ENCODE data around the gene MRPL10.
"Not testable (repeated sequence)": the region's sequence is repeated elsewhere in the genome, so short reads cannot be mapped to it uniquely, and the experiment has no call there.

MRPL10 gene

GRCh38 chr17:47789611-47790561 is 41.5 kb downstream of the MRPL10 start:
- DNase-seq, result peak; percentile 47

GRCh38 chr17:47785538-47786123 is 45.7 kb downstream of the MRPL10 start:
- DNase-seq, result no peak

DNA sequence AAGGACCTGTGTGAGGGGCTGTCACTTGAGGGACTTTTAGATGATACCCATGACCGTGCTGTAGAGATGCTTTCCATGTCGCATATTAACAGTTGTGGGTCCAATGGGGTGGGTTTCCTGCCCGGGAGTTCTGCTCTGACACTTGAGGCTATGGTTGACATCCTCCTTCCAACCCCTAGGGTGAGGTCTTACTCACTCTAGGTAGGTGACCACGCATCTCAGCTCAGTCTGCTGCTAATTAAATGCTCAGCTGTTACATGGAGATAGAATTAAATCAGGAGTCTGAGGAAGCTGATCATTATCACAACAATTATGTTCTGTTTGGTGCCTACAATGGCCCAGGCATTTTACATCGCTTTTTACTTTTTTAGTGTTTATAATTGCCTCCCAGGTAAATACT is 49.9 kb downstream of the MRPL10 start:
- no peak for DNase-seq

- DNase-seq, result no peak
Measured at GRCh38 chr17:47778184-47778635, 53.1 kb downstream of the MRPL10 start.

GRCh38 chr17:47776330-47777197 is 54.8 kb downstream of the MRPL10 start:
- peak; percentile 45 for DNase-seq

- no peak for DNase-seq
Measured at GRCh38 chr17:47774987-47775580, 56.3 kb downstream of the MRPL10 start.

DNA sequence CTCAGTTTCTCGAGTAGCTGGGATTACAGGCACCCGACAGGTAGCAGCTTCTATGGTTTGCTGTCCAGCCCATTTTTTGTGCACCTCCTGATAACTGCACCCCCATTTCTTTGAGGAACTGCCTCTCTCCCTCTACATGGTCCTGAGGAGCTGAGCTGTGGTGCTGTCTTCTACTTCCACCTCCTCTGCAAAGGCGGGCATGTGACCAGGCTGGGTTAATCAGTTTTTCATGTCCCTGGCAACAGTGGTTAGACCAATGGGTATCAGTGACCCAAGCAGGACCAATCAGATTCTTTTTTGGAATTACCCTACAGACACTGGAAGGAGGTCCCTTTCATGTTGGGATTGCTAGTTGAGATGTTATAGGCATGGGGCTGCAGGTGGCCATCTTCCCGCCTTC is 57.0 kb downstream of the MRPL10 start:
- DNase-seq, result no peak

DNA sequence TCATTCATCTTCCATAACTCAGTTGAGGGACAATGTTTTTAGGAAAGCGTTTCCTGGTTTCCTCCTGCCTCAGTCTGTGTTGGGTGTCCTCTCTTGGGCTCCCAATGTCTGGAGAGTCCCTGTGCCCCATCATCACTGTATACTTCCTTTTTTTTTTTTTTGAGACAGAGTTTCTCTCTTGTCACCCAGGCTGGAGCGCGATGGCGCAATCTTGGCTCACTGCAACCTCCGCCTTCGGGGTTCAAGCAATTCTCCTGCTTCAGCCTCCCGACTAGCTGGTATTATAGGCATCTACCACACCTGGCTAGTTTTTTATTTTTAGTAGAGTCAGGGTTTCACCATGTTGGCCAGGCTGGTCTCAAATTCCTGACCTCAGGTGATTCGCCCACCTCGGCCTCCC is 57.7 kb downstream of the MRPL10 start:
- not testable (repeated sequence) for DNase-seq

Data from NCI-H1694 treated with DMSO at 0.1 percent for 48 hours (cell line).